Measurements from ENCODE around the gene ABHD8.

GRCh38 chr19:17248011-17248776 lies 55.0 kb downstream of the ABHD8 start:
- TF ChIP-seq GATA3 (IDR thresholded peaks at IDR 0.05; ENCODE audit: low read depth, low read length) (no peak), GATA2 (IDR thresholded peaks at IDR 0.05; ENCODE audit: low read depth, low read length) (no peak)

All from SH-SY5Y (cell line).